GM12873 (cell line): ENCODE data around the gene AASDHPPT.

Experiments
- TF ChIP-seq, protein P1 (sequence below): IDR thresholded peaks from 2 replicates; pipeline ENCODE4 v1.5.1; 2012; ENCODE audit warnings: low read depth, mild to moderate bottlenecking, moderate library complexity, low read length, control low read depth; ENCODE audit not compliant: insufficient read depth; ENCODE audit errors: missing control alignments

Gene AASDHPPT, protein sequence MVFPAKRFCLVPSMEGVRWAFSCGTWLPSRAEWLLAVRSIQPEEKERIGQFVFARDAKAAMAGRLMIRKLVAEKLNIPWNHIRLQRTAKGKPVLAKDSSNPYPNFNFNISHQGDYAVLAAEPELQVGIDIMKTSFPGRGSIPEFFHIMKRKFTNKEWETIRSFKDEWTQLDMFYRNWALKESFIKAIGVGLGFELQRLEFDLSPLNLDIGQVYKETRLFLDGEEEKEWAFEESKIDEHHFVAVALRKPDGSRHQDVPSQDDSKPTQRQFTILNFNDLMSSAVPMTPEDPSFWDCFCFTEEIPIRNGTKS

DNA sequence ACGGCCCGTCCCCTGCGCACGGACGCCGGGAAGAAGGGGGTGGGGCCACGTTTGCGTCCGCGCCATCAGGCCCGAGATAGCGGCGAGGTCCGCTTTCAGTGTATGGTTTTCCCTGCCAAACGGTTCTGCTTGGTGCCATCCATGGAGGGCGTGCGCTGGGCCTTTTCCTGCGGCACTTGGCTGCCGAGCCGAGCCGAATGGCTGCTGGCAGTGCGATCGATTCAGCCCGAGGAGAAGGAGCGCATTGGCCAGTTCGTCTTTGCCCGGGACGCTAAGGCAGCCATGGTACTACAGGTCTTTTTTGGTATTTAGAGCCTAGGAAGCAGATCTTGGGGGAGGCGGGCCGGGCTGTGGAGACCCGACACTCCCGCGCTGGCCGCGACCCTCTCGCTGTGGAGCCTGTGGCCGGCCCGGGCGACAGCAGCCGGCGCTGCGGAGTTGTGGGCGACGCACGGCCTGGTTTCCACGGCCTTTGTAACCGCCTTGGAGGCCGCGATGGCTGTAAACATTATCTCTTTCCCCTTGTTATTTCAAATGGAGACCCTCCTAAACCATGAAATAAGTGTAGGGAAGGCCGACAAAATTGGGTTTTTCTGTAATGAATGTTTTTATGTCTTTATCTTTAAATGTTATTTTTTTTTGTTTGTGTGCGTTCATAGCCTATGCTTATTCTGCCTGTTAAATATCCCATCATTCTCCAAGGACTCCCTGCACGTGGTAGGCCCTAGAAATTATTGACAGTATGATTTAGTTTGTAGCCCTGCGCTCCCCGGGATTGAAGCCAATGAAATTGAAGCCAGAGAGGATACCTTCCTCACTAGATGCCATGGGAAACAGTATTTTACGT, at the start of gene AASDHPPT:
Gene AASDHPPT (plus strand): TSS at position 54 of the 847 bp plus-strand sequence. CDS start 49 bp downstream, at position 103.
- TF ChIP-seq, protein P1, sequence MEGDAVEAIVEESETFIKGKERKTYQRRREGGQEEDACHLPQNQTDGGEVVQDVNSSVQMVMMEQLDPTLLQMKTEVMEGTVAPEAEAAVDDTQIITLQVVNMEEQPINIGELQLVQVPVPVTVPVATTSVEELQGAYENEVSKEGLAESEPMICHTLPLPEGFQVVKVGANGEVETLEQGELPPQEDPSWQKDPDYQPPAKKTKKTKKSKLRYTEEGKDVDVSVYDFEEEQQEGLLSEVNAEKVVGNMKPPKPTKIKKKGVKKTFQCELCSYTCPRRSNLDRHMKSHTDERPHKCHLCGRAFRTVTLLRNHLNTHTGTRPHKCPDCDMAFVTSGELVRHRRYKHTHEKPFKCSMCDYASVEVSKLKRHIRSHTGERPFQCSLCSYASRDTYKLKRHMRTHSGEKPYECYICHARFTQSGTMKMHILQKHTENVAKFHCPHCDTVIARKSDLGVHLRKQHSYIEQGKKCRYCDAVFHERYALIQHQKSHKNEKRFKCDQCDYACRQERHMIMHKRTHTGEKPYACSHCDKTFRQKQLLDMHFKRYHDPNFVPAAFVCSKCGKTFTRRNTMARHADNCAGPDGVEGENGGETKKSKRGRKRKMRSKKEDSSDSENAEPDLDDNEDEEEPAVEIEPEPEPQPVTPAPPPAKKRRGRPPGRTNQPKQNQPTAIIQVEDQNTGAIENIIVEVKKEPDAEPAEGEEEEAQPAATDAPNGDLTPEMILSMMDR, result peak; percentile 9

DNA sequence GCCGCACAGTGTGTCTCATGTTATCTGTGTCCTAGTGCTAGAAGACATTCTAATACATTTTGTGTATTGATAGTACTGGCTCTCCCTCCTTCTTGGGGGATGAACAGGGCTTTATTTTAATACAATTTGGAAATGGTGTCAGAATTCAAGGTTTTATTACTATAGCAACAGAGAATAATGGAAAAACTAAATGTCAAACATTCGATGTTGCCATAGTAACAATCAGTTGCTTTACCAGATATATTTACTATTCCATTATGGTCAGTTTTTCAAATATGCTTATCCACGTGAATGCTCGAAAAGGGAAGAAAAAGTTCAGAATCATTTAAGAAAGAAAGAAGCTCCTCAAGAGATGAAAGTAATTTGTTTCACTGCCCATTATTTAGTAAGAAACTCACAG, 46.9 kb upstream of the AASDHPPT start:
- TF ChIP-seq, protein P1, result no peak

DNA sequence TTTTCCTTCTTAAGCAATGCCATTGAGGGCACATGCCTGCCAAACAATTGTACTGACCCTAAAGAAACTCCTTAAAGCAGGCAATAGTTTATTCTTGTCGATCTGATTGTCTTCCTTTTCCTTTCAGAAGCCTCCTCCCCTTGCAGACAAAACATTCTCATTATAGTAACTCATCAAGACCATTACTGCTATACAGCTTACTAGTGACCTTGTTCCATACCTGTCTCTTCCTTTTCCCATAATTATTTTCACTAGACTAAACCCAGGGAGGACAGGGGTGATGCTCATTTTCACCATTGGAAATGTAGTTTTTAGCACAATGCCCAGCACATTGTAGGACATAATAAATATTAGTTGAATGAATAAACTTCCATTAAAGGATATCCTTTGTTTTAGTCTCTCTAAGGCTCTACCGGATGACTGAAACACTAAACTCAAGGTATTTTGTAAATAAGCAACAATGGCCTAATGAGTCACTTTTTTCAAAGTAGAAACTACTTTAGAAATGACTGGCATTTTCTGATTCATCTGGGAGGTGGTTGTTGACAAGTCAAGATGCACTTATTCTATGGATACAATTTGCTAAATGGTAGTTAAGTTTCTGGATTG, 46.2 kb upstream of the AASDHPPT start:
- TF ChIP-seq, protein P1, result no peak

DNA sequence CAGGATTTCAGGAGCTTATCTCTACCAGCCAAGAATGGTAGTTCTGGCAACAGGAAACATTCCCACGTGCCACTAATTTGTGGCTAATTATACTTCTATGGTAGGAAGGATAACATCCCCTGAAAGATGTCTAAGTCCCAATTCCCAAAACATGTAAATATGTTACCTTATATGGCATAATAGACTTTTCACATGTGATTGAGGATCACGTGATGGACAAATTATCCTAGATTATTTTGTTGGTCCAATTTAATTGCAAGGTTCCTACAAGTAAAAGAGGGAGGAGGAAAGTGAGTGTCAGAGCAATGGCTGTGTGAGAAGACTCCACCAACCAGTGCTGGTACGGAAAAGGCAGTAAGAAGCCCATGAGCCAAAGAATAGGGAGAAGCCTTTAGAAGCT, 45.5 kb upstream of the AASDHPPT start:
- TF ChIP-seq, protein P1, result no peak

DNA sequence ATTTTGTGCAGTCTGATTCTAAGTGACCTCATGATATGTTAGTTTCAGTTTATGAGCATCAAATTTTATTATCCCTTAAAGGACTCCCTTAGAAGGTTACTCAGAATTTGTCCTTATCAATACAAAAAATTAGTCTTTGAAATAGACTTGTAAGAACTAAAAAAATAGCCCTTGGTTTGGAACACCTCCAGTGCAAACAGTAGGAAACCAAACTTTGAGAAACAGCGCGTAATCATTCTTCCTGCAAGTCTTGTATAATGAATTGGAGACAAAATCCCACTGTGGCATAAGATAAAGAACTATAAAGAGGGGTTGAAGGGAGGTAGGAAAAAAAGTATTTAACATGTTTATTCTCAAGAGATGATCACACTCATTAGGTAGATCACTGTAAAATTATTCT, 44.6 kb upstream of the AASDHPPT start:
- TF ChIP-seq, protein P1, result no peak

DNA sequence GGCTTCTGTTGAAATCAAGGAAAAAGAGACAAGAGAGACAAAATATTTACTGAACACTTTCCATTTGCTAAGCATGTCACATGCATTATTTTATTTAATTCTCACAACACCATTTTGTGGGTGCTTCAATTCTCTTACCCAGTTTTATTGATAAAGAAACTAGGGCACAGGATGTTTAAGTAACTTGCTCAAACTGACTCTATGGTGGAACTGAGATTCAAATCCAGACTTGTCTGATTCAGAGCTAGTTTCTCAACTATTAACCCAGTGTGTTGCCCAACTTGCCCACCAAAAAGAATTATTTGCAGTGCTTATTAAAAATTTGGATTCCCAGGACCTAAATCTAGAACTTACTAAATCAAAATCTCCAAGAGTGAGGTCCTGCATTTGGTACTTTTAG, 33.9 kb upstream of the AASDHPPT start:
- TF ChIP-seq, protein P1, result no peak

DNA sequence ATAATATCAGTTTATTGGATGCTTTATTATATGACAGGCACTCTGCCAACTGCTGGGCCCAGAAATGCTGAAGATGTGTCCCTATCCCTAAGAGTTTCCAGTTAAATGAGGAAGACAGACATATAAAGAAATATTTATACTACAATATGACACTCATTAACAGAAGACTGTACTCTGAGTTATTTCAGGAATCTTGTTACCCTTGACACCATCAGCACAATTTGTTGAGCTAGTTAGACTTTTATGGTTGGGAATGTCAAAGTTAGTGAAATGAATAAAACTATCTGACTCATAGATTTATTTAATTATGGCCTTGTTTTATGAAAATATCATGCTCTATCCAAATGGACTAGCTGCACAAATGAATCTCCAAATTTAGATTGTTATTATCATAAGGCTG, 29.8 kb upstream of the AASDHPPT start:
- TF ChIP-seq, protein P1, result no peak
